Measurements from ENCODE around the gene RCBTB1. TPM values are rescaled to one million over a fixed set of nuclear protein-coding genes. Genes with fewer than 3 reads are reported as not detected.
"Not testable (repeated sequence)": the region's sequence is repeated elsewhere in the genome, so short reads cannot be mapped to it uniquely, and the experiment has no call there.

The RCBTB1 gene
- polyA plus RNA-seq, 1 donor: 18.3 TPM

DNA sequence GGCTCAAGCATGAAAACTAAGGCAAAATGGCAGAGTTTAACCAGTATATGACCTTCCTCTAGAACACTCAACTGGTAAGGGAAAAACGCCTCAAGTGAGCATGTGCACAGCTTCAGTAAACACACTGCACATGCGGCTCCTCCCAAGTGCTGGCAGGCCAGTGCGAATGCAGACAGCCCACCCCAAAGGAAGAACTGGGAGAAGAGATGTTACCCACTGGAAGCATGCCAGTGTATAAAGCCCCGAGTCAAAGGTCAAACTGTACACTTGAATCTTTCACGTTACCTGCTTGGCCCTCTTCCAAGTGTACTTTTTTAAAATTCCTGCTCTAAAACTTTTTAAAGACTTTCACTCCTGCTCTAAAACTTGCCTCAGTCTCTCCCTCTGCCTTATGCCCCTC lies 19.2 kb upstream of the RCBTB1 start:
- no peak for DNase-seq (ENCODE audit: low read depth)

DNA sequence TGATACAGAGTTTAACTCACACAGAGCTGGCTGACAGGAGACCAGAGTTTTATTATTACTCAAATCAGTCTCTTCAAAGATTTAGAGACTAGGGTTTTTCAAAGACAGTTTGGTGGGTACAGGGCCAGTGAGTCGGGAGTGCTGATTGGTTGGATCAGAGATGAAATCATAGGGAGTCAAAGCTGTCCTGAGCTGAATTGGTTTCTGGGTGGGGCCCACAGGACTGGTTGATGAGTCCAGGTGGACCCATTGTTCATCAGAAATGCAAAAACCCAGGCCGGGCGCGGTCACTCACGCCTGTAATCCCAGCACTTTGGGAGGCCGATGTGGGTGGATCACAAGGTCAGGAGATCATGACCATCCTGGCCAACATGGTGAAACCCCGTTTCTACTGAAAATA lies 17.3 kb upstream of the RCBTB1 start:
- DNase-seq (ENCODE audit: low read depth): not testable (repeated sequence)

DNA sequence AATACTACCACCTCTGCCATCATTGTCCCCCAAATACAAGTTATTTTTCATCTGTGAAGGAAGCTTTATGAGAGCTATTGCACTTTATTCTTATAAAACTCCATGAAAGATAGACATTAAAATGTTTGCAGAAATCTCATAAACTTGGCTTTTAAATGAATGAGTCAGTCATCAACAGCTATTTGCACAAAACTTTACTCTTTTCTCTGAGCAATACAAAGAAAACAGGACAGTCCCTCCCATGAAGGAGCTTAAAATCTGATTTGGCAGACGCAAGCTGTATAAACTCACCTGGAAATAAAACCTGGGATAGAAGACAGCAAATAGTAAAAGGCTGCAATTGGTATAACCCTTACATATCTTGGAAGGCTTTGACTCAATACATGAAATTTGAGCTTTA lies 16.6 kb upstream of the RCBTB1 start:
- no peak for DNase-seq (ENCODE audit: low read depth)

DNA sequence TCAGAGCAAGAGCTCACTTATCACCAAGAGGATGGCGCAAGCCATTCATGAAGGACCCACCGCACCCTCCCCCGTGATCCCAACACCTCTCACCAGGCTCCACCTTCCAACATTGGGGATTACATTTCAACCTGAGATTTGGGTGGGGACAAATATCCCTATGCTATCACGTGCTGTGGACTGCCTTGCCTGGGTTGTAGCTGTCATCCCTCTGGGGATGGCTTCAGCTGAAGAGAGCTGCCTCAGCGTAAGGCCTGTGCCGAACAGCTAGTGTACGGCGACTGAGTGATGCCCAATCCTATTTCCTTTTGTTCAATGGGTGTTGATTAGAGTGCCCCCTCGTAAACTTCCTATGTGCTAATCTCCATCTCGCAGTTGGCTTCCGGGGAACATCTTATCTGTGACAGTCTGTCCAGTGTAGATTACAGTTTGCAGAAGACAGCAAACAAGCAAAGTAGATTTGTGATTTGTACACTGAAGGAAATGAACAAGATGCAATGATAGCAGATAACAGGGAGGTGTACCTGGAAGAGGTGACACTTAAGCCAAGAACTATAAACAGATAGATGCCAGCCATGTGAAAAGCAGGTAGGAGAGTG lies 11.8 kb upstream of the RCBTB1 start:
- no peak for DNase-seq (ENCODE audit: low read depth)

DNA sequence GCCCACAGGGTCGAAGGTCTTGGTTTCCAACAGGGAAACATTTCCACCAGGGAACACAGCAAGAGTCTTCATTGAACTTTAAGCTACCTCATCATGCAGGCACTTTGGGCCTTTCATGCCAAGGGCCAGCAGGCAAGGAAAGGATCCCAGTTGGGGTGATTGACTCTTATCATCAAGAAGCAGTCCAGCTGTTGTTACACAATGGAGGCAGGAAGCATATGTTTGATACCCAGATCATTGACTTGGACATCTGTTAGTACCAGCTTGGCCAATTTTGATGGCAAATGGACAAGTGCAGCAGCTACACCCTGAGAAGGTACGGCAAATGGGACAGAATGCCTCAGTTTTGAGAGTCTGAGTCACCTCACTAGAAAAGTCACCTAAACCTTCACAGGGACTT lies 10.9 kb upstream of the RCBTB1 start:
- DNase-seq (ENCODE audit: low read depth): no peak

DNA sequence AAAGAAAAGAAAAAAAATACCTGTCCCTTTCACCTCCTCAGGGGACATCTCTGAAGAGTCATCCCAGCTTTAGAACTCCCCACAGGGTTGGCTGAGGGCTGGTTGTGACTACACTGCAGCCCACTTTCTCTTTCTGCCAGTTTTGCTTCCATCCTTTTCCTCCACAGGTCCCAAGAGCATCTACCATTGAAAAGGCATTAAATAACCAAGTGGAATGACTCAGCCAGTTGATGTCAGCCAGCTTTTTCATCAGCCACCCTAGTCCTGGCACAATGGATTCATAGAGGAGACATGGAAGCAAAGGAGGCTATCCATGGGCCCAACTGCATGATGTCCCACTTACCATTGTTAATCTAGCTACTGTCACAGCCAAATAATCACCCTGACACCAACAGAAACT lies 9.2 kb upstream of the RCBTB1 start:
- DNase-seq (ENCODE audit: low read depth): no peak

DNA sequence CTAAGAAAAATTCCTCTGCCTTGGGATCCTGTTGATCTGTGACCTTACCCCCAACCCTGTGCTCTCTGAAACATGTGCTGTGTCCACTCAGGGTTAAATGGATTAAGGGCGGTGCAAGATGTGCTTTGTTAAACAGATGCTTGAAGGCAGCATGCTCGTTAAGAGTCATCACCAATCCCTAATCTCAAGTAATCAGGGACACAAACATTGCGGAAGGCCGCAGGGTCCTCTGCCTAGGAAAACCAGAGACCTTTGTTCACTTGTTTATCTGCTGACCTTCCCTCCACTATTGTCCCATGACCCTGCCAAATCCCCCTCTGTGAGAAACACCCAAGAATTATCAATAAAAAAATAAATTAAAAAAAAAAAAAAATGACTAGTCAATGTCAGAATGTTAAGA lies 8.5 kb upstream of the RCBTB1 start:
- DNase-seq (ENCODE audit: low read depth): not testable (repeated sequence)

DNA sequence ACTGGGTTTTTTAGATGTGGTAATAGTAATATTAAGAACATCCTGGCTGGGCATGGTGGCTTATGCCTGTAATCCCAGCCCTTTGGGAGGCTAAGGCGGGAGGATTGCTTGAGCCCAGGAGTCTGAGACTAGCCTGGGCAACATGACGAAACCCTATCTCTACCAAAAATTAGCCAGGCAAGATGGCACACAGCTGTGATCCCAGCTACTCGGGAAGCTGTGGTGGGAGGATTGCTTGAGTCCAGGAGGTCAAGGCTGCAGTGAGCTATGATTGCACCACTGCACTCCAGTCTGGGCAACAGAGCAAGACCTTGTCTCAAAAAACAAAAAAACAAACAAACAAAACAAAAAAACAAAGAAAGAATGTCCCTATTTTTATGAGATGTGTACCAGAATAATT lies 5.4 kb upstream of the RCBTB1 start:
- DNase-seq (ENCODE audit: low read depth): not testable (repeated sequence)

DNA sequence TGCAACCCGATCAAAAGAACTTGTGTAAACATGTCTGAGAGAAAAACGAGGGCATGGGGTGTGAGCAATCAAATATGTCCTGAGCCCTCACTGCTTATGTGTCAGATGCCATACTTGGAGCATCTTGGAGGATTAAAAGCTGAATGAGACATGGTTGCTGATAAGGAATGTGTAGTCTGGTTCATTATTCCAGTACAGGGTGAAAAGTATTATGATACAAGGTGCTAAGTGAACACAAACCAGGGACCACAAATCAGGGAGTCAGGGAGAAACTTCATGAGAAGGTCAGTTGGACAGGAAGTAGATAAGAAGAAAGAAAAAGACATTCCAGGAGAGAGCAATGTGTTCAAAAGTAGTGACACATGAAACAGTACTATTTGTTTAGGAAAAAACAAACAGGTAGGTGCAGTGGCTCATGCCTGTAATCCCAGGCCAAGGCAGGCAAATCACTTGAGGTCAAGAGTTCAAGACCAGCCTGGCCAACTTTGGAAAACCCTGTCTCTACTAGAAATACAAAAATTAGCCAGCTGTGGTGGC lies 2.0 kb upstream of the RCBTB1 start:
- DNase-seq (ENCODE audit: low read depth): no peak

DNA sequence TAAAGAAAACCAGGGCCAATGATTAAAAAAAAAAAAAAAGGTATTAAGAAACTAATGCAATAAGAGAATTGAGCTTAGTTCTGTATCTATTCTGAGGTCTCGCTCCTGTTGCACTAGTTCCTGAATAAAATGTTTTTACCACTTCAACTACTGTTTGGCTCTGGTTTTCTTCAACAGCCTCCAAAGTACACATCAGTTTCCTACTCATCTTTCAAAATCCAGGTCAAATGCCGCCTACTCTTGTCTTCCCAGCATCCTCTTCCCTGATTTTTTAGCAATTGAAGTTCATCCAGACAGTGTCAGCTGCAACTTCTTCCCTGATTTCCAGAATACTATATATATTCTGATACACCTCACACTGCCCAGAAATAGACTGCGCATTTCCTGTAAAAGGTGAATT lies 1.4 kb upstream of the RCBTB1 start:
- DNase-seq (ENCODE audit: low read depth): no peak

DNA sequence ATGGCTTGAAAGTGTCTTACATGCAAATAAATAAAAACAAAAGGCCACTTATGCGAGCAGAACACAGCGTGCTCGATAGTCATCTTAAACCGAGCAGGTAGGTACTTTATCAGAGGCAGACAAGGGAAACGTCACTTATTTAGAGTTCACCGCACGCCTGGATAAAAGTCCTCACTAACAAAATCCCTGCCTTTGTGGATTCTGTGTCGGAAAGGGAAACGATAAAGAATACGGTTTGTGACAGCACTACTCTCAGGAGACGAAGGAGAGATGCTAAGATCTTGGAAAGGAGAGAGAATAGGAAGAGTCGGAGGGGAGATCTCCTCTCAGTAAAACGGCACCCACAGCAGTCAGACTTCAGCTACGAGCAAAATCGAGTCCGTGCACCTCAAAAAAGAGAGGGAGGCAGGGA lies 581 bp downstream of the RCBTB1 start:
- no peak for DNase-seq (ENCODE audit: low read depth)

DNA sequence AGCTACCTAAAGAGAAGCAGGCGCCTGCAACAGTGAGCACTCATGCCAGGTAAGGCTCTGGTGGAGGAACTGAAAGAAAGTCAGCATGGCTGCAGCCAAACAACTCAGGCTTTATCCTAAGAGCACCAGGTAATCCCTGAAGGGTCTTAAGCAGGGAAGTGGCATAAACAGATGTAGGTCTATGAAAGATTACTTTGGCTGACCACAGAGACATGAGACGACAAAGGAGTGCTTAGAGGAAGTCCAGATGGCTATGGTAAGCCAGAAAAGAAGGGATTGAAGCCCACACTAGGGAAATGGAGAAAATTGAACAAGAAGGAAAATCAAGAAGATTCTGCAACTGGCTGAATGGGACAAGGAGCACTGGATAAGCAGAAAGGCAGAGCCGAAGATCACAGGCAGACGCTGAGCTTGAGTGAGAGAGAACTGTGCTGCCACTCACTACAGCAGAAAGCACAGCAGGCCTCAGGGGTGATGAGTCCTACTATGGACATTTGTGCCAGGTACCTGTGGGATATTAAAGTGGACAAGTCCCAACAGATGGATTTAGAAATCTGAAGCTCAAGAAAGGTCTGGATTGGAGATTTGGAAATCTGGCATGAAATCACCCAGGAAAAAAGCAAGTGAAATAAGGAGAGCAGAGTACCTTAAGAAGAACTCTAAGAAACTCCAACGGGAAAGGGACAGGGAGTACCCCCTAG lies 4.2 kb downstream of the RCBTB1 start:
- no peak for DNase-seq (ENCODE audit: low read depth)

DNA sequence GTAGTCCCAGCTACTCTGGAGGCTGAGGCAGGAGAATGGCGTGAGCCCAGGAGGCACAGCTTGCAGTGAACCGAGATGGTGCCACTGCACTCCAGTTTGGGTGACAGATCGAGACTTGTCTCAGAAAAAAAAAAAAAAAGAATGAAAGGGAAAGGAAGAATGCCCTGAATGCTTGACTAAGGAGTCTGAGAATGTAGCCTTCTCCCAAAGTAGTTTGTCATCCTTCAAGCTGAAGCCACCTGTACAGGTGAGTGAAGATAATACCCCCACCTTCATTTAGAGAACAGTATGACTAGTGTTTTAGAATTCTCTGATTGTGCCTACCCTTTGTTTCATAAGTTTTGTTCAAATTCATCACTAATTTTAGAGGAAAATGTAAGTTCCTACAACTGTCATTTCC lies 5.9 kb downstream of the RCBTB1 start:
- no peak for DNase-seq (ENCODE audit: low read depth)

DNA sequence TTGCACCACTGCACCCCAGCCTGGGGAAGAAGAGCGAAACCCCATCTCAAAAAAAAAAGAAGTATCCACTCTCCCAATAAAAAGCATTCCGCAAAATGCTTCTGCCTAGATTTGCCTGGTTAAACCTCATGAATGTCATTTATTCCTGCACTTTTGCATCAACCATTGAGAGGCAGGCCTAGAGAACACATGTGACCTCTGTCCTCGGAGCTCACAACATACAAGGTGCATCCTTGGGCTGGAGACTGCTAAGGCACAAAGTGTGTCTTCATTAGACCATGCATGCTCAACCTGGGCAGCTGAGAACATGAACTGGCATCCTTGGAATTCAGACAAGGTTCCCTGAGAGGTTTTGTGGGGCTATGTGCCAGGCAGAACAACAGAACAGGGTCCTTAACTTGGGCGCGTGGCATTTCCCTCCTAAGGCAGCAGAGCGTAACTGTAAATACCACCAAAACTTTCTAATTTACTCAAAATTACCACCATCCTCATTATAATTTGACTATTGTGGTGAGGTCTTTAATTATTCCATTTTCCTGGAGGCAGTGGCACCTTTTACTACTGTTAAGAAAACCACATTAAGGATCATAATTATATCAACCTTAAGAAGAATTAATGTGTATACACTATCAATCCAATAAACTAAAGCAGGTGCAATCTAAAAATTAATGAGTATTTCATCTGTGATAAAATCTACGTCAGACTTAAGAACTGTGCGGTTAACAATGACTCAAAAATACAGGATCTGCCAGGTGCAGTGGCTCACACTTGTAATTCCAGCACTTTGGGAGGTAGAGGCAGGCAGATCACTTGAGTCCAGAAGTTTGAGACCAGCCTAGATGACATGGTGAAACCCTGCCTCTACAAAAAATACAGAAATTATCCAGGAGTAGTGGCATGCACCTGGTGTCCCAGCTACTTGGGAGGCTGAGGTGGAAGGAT lies 13.8 kb downstream of the RCBTB1 start:
- no peak for DNase-seq (ENCODE audit: low read depth)

DNA sequence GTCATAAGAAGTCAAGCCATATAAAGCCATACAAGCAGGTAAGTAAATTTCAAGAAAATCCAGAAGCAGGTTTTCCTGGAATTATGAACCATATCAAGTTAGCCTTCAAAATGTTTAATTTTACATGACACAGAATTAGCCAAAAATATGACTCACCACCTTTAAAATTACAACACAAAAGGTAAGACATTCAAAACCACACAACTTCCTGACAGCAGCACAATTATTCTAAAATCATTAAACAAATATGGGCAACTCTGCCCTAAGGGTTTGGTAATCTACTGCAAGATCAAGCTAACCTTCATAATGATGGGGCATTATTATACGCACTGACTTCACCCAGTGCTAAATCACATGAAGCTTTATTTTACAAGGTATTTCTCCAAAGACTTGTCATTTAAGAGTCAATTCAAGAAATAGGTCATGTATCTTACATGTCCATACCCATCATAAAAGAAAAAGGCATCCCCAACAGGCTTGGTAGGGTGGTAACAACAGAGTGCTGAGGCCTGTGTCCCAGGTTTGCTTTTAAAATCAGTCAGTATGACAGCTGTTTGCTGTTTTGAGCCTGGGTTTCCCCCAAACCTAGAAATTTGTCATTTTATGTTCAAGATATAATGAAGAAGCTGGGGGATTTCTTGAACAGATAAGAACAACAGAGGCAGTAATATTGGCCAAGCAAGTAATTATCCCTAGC lies 15.2 kb downstream of the RCBTB1 start:
- DNase-seq (ENCODE audit: low read depth): no peak

DNA sequence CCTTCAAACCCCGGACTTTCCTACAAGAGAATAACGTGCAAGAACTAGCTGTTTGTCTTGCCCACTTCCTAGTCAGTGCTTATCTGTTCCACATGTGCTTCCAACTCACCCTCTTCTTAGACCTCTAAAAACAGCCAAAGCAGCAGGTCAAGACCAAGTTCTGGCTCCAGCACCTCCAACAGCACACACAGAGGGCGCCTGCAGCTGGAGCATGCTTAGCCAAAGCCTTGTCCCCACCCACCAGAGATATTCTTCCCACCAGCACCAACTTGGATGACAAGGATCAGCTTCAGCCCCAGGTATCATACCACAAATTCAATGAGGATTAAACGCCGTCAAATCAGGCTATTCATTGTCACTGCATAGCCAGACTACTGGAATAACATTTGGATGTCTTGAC lies 17.9 kb downstream of the RCBTB1 start:
- no peak for DNase-seq (ENCODE audit: low read depth)

DNA sequence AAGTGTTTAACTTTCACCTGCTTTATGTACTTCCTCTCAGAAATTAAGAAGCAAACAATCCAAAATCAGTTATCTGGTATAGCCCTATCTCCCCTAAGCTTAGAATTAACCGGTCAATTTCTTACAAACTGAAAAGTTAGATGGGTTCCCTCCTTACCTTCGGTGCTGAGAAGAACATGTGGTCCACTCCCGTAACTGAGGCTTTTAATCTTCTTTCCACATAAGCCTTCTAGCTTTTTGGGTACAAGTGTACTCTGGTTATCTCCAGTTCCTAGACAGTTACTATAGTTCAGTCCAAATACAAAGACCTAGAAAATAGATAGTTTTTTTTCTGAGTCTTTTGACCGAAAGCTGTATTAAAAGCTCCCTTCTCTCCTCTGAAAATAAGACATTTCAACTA lies 18.9 kb downstream of the RCBTB1 start:
- DNase-seq (ENCODE audit: low read depth): no peak

DNA sequence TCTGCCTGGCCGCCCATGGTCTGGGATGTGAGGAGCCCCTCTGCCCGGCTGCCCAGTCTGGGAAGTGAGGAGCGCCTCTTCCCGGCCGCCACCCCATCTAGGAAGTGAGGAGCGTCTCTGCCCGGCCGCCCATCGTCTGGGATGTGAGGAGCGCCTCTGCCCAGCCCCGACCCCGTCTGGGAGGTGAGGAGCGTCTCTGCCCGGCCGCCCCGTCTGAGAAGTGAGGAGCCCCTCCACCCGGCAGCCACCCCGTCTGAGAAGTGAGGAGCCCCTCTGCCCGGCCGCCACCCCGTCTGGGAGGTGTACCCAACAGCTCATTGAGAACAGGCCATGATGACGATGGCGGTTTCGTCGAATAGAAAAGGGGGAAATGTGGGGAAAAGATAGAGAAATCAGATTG lies 19.9 kb downstream of the RCBTB1 start:
- DNase-seq (ENCODE audit: low read depth): not testable (repeated sequence)

DNA sequence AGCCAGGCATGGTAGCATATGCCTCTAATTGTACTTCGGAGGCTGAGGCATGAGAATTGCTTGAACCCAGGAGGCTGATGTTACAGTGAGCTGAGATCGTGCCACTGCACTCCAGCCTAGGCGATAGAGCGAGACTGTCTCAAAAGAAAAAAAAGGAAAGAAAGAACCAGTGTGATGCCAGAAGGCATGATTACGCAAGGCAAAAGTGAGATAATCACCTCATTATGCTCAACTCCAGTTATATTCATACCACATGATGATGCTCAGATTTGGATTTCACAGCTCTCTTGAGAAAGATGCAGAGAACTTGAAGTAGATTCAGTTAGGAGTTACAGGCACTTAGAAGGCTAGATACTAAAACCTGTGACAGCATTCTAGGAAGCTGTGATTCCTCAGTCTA lies 21.8 kb downstream of the RCBTB1 start:
- DNase-seq (ENCODE audit: low read depth): no peak

DNA sequence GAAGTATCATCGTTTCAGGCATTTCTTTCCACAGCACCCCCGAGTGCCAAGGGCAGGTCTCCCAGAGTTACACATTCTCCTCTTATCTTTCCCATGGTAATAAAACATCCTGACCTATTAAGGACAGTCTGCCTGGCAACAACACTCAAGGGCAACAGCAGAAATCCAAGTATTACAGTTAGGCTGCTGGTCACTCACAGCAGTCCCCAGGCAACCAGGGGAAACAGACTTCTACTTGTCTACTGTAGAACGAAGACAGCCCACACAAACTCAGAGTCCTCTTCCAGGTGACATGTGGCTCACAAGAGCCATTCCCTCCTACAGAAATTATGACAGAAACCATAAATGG lies 24.3 kb downstream of the RCBTB1 start:
- DNase-seq (ENCODE audit: low read depth): no peak

DNA sequence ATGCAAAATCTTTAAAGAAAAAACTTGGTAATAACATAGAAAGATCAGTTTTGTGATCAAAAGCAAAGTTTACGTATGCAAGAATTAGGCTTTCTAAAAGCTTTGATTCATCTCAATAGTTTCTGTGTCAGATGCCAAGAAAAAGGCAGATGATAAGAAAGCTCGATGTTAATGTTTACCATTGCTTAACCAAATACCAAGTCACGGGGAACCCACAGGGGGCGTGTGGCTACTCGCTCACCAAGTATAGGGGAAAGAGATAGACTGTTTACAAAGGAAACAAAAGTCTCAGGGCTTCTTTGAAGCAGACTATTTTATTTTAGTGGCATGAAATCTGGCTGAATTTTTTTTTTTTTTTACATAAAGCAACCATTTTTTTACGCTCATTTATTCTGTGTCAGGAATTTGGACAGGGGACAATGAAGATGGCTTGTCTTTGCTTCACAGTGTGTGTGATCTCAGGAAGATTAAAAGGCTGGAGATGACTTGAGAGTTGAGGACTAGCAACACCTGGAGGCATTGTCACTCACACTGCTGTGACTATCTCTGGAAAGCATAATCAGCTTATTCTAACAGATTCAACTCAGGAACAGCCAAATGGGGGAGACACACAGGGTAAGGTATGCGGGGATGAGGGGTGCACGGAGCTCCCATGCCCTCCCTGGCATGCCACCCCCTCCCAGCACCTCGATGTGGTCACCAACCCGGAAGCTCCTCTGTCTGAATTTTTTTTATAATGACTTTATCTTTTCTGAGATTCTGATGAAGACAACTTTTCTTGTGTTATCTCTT lies 24.9 kb downstream of the RCBTB1 start:
- DNase-seq (ENCODE audit: low read depth): no peak

All from forelimb muscle (tissue), 1 donor.